GM10266 (cell line): ENCODE results near the gene ZNF627.
"Not testable (repeated sequence)": the region's sequence is repeated elsewhere in the genome, so short reads cannot be mapped to it uniquely, and the experiment has no call there.

Experiments
- DNase-seq: peaks from one replicate; pipeline ENCODE4 v3.0.0; 2012; ENCODE audit errors: extremely low spot score
- CTCF ChIP-seq: IDR thresholded peaks from 2 replicates; pipeline ENCODE4 v1.5.1; 2012; ENCODE audit warnings: mild to moderate bottlenecking, low read depth; ENCODE audit not compliant: control insufficient read depth, insufficient read depth; ENCODE audit errors: missing control alignments

ZNF627 gene

GRCh38 chr19:11612816-11613511 is 15.7 kb downstream of the ZNF627 start:
- no peak for TF ChIP-seq CTCF
- no peak for DNase-seq

GRCh38 chr19:11617180-11618062 is 20.1 kb downstream of the ZNF627 start:
- DNase-seq, result no peak
- no peak for TF ChIP-seq CTCF

- DNase-seq, result no peak
- no peak for TF ChIP-seq CTCF
Measured at GRCh38 chr19:11620553-11620952, 23.3 kb downstream of the ZNF627 start.

GRCh38 chr19:11622401-11622800 is 25.1 kb downstream of the ZNF627 start:
- not testable (repeated sequence) for DNase-seq

GRCh38 chr19:11624069-11624463 is 26.8 kb downstream of the ZNF627 start:
- TF ChIP-seq CTCF, result no peak
- DNase-seq, result no peak

GRCh38 chr19:11626252-11626651 is 29.0 kb downstream of the ZNF627 start:
- no peak for TF ChIP-seq CTCF
- no peak for DNase-seq

GRCh38 chr19:11633223-11633622 is 35.9 kb downstream of the ZNF627 start:
- DNase-seq, result no peak
- TF ChIP-seq CTCF, result no peak

- DNase-seq, result not testable (repeated sequence)
Measured at GRCh38 chr19:11634018-11634662, 36.9 kb downstream of the ZNF627 start.
